Measurements from ENCODE around the gene SASS6.
"Not testable (repeated sequence)": the region's sequence is repeated elsewhere in the genome, so short reads cannot be mapped to it uniquely, and the experiment has no call there.

SASS6 gene

GRCh38 chr1:100101564-100101963, 31.2 kb downstream of the SASS6 start:
- DNase-seq: no peak

- no peak for DNase-seq
Observed at GRCh38 chr1:100100202-100100601, 32.5 kb downstream of the SASS6 start.

- DNase-seq: no peak
Observed at GRCh38 chr1:100090471-100090870, 42.3 kb downstream of the SASS6 start.

- DNase-seq: no peak
Observed at GRCh38 chr1:100089082-100089481, 43.6 kb downstream of the SASS6 start.

GRCh38 chr1:100087396-100087795, 45.3 kb downstream of the SASS6 start:
- DNase-seq: no peak

GRCh38 chr1:100080331-100080730, 52.4 kb downstream of the SASS6 start:
- DNase-seq: no peak

GRCh38 chr1:100077531-100077930, 55.2 kb downstream of the SASS6 start:
- DNase-seq: no peak

GRCh38 chr1:100076744-100077143, 56.0 kb downstream of the SASS6 start:
- DNase-seq: no peak

- DNase-seq: no peak
Observed at GRCh38 chr1:100076319-100076718, 56.4 kb downstream of the SASS6 start.

GRCh38 chr1:100075773-100076172, 57.0 kb downstream of the SASS6 start:
- DNase-seq: no peak

GRCh38 chr1:100074604-100075395, 57.9 kb downstream of the SASS6 start:
- DNase-seq: no peak

GRCh38 chr1:100073531-100073930, 59.2 kb downstream of the SASS6 start:
- DNase-seq: no peak

- DNase-seq: no peak
Observed at GRCh38 chr1:100070201-100070939, 62.4 kb downstream of the SASS6 start.

- DNase-seq: no peak
Observed at GRCh38 chr1:100065969-100066227, 66.8 kb downstream of the SASS6 start.

- no peak for DNase-seq
Observed at GRCh38 chr1:100065183-100065968, 67.4 kb downstream of the SASS6 start.

- DNase-seq: no peak
Observed at GRCh38 chr1:100061681-100062080, 71.0 kb downstream of the SASS6 start.

- DNase-seq: no peak
Observed at GRCh38 chr1:100053727-100054126, 79.0 kb downstream of the SASS6 start.

GRCh38 chr1:100053119-100053518, 79.6 kb downstream of the SASS6 start:
- no peak for DNase-seq

GRCh38 chr1:100051893-100052292, 80.8 kb downstream of the SASS6 start:
- DNase-seq: no peak

- no peak for DNase-seq
Observed at GRCh38 chr1:100051401-100051800, 81.3 kb downstream of the SASS6 start.

- DNase-seq: no peak
Observed at GRCh38 chr1:100050139-100050538, 82.6 kb downstream of the SASS6 start.

- DNase-seq: not testable (repeated sequence)
Observed at GRCh38 chr1:100047235-100047708, 85.5 kb downstream of the SASS6 start.

GRCh38 chr1:100045206-100045605, 87.5 kb downstream of the SASS6 start:
- DNase-seq: no peak

- no peak for DNase-seq
Observed at GRCh38 chr1:100039591-100039990, 93.1 kb downstream of the SASS6 start.
